Astrocyte (in vitro differentiated cells and primary cell): Measurements from ENCODE around the gene BRINP1. TPM values are rescaled to one million over a fixed set of nuclear protein-coding genes. Genes with fewer than 3 reads are reported as not detected.

ENCODE experiments used
- DNase-seq: peaks from one replicate; pipeline ENCODE4 v3.0.0-alpha.2; 2010; ENCODE audit warnings: low read depth
- FAIRE-seq: peaks from 2 replicates; lab custom pipeline; 2011; peaks lifted over from hg19 to GRCh38; lab: Jason Lieb, UNC
- H2AFZ ChIP-seq: 2 replicates; pipeline ENCODE4 v1.6.0; 2012; ENCODE audit warnings: low read depth, low read length, inconsistent platforms
- H3K27ac ChIP-seq: 2 replicates; pipeline ENCODE4 v1.5.1; 2011; ENCODE audit warnings: low read depth, low read length, inconsistent platforms
- H3K27me3 ChIP-seq: 2 replicates; pipeline ENCODE4 v1.6.0; 2011; ENCODE audit warnings: low read length, inconsistent platforms; ENCODE audit not compliant: insufficient read depth
- H3K36me3 ChIP-seq: 2 replicates; pipeline ENCODE4 v1.5.1; 2011; ENCODE audit warnings: low read length, inconsistent platforms; ENCODE audit not compliant: insufficient read depth
- H3K4me1 ChIP-seq: 2 replicates; pipeline ENCODE4 v1.5.1; 2011; ENCODE audit warnings: low read length, inconsistent platforms; ENCODE audit not compliant: insufficient read depth
- H3K4me2 ChIP-seq: 2 replicates; pipeline ENCODE4 v1.6.0; 2012; ENCODE audit warnings: low read length, inconsistent platforms
- H3K4me3 ChIP-seq: 2 replicates; pipeline ENCODE4 v1.5.1; 2011; ENCODE audit warnings: low read depth, mild to moderate bottlenecking, low read length, inconsistent platforms; ENCODE audit not compliant: insufficient read depth
- H3K79me2 ChIP-seq: 2 replicates; pipeline ENCODE4 v1.6.0; 2012; ENCODE audit warnings: mild to moderate bottlenecking, low read length, inconsistent platforms; ENCODE audit not compliant: insufficient read depth
- H3K9ac ChIP-seq: 2 replicates; pipeline ENCODE4 v1.6.0; 2012; ENCODE audit warnings: mild to moderate bottlenecking, low read length, inconsistent platforms
- H3K9me3 ChIP-seq: 2 replicates; pipeline ENCODE4 v1.5.1; 2012; ENCODE audit warnings: low read depth, mild to moderate bottlenecking, low read length, inconsistent platforms; ENCODE audit not compliant: insufficient read depth
- H4K20me1 ChIP-seq: 2 replicates; pipeline ENCODE4 v1.6.0; 2012; ENCODE audit warnings: low read length, inconsistent platforms; ENCODE audit not compliant: insufficient read depth
- H3K27ac Mint-ChIP-seq: one replicate; pipeline ENCODE4 v1.8.0; 2021; ENCODE audit warnings: mild to moderate bottlenecking, mixed read lengths; ENCODE audit not compliant: unreplicated experiment
- H3K27me3 Mint-ChIP-seq: one replicate; pipeline ENCODE4 v1.8.0; 2021; ENCODE audit warnings: low read depth, mixed read lengths; ENCODE audit not compliant: unreplicated experiment
- H3K36me3 Mint-ChIP-seq: one replicate; pipeline ENCODE4 v1.8.0; 2021; ENCODE audit warnings: low read depth, mixed read lengths; ENCODE audit not compliant: unreplicated experiment
- H3K4me1 Mint-ChIP-seq: one replicate; pipeline ENCODE4 v1.8.0; 2021; ENCODE audit warnings: low read depth, mixed read lengths; ENCODE audit not compliant: unreplicated experiment
- H3K4me3 Mint-ChIP-seq: one replicate; pipeline ENCODE4 v1.8.0; 2021; ENCODE audit warnings: mild to moderate bottlenecking, moderate library complexity, mixed read lengths; ENCODE audit not compliant: unreplicated experiment
- H3K9me3 Mint-ChIP-seq: one replicate; pipeline ENCODE4 v1.8.0; 2021; ENCODE audit warnings: mild to moderate bottlenecking, mixed read lengths; ENCODE audit not compliant: unreplicated experiment
- EZH2 ChIP-seq: IDR thresholded peaks from 2 replicates; pipeline ENCODE4 v1.6.1; 2012; ENCODE audit warnings: mild to moderate bottlenecking, low read length, inconsistent platforms; ENCODE audit not compliant: insufficient read depth
- total RNA-seq: library from RNA; stranded (reverse); gene quantifications from 2 replicates; pipeline ENCODE4 v1.2.1, GENCODE V29; 2021
- TF ChIP-seq, protein P1 (sequence below): IDR thresholded peaks from 2 replicates; pipeline ENCODE4 v1.5.1; 2011; ENCODE audit warnings: low read depth, mild to moderate bottlenecking, inconsistent platforms, low read length, moderate library complexity; ENCODE audit not compliant: insufficient read depth

BRINP1 gene
- total RNA-seq, 1 donor from 2014 or later = 2.2 TPM

DNA sequence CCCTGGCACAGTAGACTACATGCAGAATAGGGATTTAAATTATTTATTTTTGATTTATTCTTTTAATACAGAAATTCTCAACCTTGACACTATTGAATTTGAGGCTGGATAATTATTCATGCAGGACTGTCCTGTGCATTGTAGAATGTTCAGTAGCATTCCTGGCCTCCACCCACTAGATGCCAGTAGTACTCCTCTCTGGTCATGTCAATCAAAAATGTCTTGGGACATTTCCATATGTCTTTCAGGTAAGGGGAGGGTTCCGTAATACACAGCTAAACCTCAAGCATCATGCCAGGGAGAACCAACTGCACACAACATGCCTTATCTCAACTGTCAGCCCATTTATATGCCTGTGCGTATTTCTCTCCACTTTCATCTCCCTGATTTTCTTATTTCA lies 231.8 kb downstream of the BRINP1 start:
- H3K9me3 ChIP-seq = no peaks in the 10 kb centered on the region
- H3K4me2 ChIP-seq = no peak overlapping the region
- FAIRE-seq (no peak), DNase-seq (no peak)
- Mint-ChIP-seq H3K9me3 (no peaks in the 10 kb centered on the region), H3K36me3 (no peaks in the 10 kb centered on the region), H3K27ac (no peak overlapping the region), H3K27me3 (no peaks in the 10 kb centered on the region), H3K4me1 (no peaks in the 10 kb centered on the region), H3K4me3 (no peak overlapping the region)
- no peak overlapping the region for H3K4me3 ChIP-seq
- no peaks in the 10 kb centered on the region for H4K20me1 ChIP-seq
- no peaks in the 10 kb centered on the region for H3K4me1 ChIP-seq
- TF ChIP-seq EZH2 = no peak
- TF ChIP-seq, protein P1, sequence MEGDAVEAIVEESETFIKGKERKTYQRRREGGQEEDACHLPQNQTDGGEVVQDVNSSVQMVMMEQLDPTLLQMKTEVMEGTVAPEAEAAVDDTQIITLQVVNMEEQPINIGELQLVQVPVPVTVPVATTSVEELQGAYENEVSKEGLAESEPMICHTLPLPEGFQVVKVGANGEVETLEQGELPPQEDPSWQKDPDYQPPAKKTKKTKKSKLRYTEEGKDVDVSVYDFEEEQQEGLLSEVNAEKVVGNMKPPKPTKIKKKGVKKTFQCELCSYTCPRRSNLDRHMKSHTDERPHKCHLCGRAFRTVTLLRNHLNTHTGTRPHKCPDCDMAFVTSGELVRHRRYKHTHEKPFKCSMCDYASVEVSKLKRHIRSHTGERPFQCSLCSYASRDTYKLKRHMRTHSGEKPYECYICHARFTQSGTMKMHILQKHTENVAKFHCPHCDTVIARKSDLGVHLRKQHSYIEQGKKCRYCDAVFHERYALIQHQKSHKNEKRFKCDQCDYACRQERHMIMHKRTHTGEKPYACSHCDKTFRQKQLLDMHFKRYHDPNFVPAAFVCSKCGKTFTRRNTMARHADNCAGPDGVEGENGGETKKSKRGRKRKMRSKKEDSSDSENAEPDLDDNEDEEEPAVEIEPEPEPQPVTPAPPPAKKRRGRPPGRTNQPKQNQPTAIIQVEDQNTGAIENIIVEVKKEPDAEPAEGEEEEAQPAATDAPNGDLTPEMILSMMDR = no peak
- H3K36me3 ChIP-seq = no peaks in the 10 kb centered on the region
- H3K9ac ChIP-seq = no peak overlapping the region
- no peak overlapping the region for H3K27ac ChIP-seq
- H2AFZ ChIP-seq = no peak overlapping the region
- H3K27me3 ChIP-seq = no peaks in the 10 kb centered on the region
- H3K79me2 ChIP-seq = no peaks in the 10 kb centered on the region

DNA sequence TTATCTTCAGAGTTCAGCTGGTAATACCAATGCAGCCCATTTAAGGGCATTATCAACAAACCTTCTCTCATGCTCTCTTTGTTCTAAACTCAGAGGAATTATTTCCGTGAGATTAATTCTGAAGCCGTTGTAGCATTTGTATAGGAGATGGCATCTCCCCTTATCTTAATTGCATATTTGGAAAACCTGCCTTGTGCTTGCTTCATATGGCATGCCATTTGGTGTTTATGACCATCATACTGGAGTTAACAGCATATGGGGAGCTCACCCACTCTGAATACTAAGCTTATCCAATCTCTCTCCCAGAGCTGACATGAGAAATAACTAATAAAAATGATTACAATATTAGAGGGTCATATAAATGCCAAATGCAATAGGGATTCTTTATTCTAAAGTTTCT lies 243.2 kb downstream of the BRINP1 start:
- no peak overlapping the region for H3K4me3 ChIP-seq
- no peak overlapping the region for H2AFZ ChIP-seq
- H3K9ac ChIP-seq = no peak overlapping the region
- H3K27ac Mint-ChIP-seq = no peak overlapping the region
- H3K27me3 Mint-ChIP-seq = peaks cover 7% of the 10 kb centered on the region
- H3K27me3 ChIP-seq = no peaks in the 10 kb centered on the region
- no peak overlapping the region for H3K4me2 ChIP-seq
- no peak overlapping the region for H3K27ac ChIP-seq
- H3K9me3 ChIP-seq = no peaks in the 10 kb centered on the region
- H4K20me1 ChIP-seq = no peaks in the 10 kb centered on the region
- no peak overlapping the region for H3K4me3 Mint-ChIP-seq
- FAIRE-seq (no peak), DNase-seq (no peak)
- no peaks in the 10 kb centered on the region for H3K4me1 Mint-ChIP-seq
- no peaks in the 10 kb centered on the region for H3K4me1 ChIP-seq
- H3K36me3 ChIP-seq = no peaks in the 10 kb centered on the region
- H3K79me2 ChIP-seq = no peaks in the 10 kb centered on the region
- H3K36me3 Mint-ChIP-seq = no peaks in the 10 kb centered on the region
- no peak for TF ChIP-seq EZH2
- TF ChIP-seq, protein P1 = no peak
- no peaks in the 10 kb centered on the region for H3K9me3 Mint-ChIP-seq

DNA sequence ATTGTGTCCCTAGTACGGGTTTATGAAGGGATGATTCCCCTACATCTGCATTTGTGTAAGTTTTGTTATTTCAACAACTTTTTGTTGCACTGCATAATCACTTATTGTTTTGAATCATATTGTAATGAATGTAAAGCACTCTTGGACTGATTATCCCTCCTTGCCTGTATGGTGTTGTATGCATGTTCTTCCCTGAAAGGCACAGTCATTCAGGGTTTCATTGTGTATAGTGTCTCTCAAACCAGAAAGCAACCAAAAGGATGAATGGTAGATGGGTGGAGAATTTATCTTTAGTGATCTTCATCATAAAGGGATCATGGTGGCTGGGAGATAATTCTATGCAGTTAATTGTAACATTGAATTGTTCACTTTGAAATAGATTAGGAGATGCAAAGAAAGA lies 247.3 kb downstream of the BRINP1 start:
- FAIRE-seq = no peak
- Histone ChIP-seq H3K9me3 (no peaks in the 10 kb centered on the region), H2AFZ (no peak overlapping the region), H3K36me3 (no peaks in the 10 kb centered on the region), H3K4me3 (no peak overlapping the region), H3K27ac (no peak overlapping the region), H3K4me2 (no peak overlapping the region), H3K27me3 (no peaks in the 10 kb centered on the region), H4K20me1 (no peaks in the 10 kb centered on the region), H3K9ac (no peak overlapping the region), H3K79me2 (no peaks in the 10 kb centered on the region), H3K4me1 (no peaks in the 10 kb centered on the region)
- H3K4me3 Mint-ChIP-seq = no peak overlapping the region
- H3K36me3 Mint-ChIP-seq = no peaks in the 10 kb centered on the region
- H3K4me1 Mint-ChIP-seq = no peaks in the 10 kb centered on the region
- no peak for DNase-seq
- no peak overlapping the region for H3K27ac Mint-ChIP-seq
- H3K27me3 Mint-ChIP-seq = peaks cover 7% of the 10 kb centered on the region
- no peaks in the 10 kb centered on the region for H3K9me3 Mint-ChIP-seq
- TF ChIP-seq EZH2 = no peak
- TF ChIP-seq, protein P1 = no peak
